ENCODE measurements around the gene APPBP2.

APPBP2 gene

GRCh38 chr17:60510723-60511122 lies 15.3 kb downstream of the APPBP2 start:
- no peak for TF ChIP-seq CTCF (IDR thresholded peaks at IDR 0.05; ENCODE audit: extremely low read depth, missing control alignments)
- DNase-seq (ENCODE audit: low spot score): no peak

- no peak for DNase-seq (ENCODE audit: low spot score)
- no peak for TF ChIP-seq CTCF (IDR thresholded peaks at IDR 0.05; ENCODE audit: extremely low read depth, missing control alignments)
These were observed 16.0 kb downstream of the APPBP2 start for GRCh38 chr17:60510031-60510430.

- no peak for DNase-seq (ENCODE audit: low spot score)
- TF ChIP-seq CTCF (IDR thresholded peaks at IDR 0.05; ENCODE audit: extremely low read depth, missing control alignments): no peak
These were observed 17.6 kb downstream of the APPBP2 start for GRCh38 chr17:60508384-60508980.

- no peak for TF ChIP-seq CTCF (IDR thresholded peaks at IDR 0.05; ENCODE audit: extremely low read depth, missing control alignments)
- DNase-seq (ENCODE audit: low spot score): no peak
These were observed 19.7 kb downstream of the APPBP2 start for GRCh38 chr17:60506312-60506711.

- DNase-seq (ENCODE audit: low spot score): no peak
- no peak for TF ChIP-seq CTCF (IDR thresholded peaks at IDR 0.05; ENCODE audit: extremely low read depth, missing control alignments)
These were observed 23.9 kb downstream of the APPBP2 start for GRCh38 chr17:60502145-60502544.

GRCh38 chr17:60501589-60501988 lies 24.5 kb downstream of the APPBP2 start:
- DNase-seq (ENCODE audit: low spot score): no peak
- TF ChIP-seq CTCF (IDR thresholded peaks at IDR 0.05; ENCODE audit: extremely low read depth, missing control alignments): no peak

- no peak for DNase-seq (ENCODE audit: low spot score)
- no peak for TF ChIP-seq CTCF (IDR thresholded peaks at IDR 0.05; ENCODE audit: extremely low read depth, missing control alignments)
These were observed 30.0 kb downstream of the APPBP2 start for GRCh38 chr17:60496041-60496440.

Measured in GM20000 (cell line).